MG63 (cell line): ENCODE results near the gene SOD2. TPM values are rescaled to one million over a fixed set of nuclear protein-coding genes. Genes with fewer than 3 reads are reported as not detected.
A peak's percentile ranks its signal among the peaks of the same experiment; 100 is the strongest.
"Not testable (repeated sequence)": the region's sequence is repeated elsewhere in the genome, so short reads cannot be mapped to it uniquely, and the experiment has no call there.

ENCODE experiments used
- DNase-seq: peaks from one replicate; pipeline ENCODE4 v3.0.0-alpha.2; 2020
- H3K27me3 ChIP-seq: fragments of 250-450 bp; sonication (Bioruptor Pico); 2 replicates; pipeline ENCODE4 v1.5.1; 2020; ENCODE audit warnings: mild to moderate bottlenecking, moderate library complexity
- H3K36me3 ChIP-seq: fragments of 250-450 bp; sonication (Bioruptor Pico); 2 replicates; pipeline ENCODE4 v1.5.1; 2020; ENCODE audit warnings: mild to moderate bottlenecking, moderate library complexity
- H3K4me3 ChIP-seq: fragments of 250-450 bp; sonication (Bioruptor Pico); 2 replicates; pipeline ENCODE4 v1.5.1; 2020; ENCODE audit warnings: mild to moderate bottlenecking, moderate library complexity
- H3K9me3 ChIP-seq: fragments of 250-450 bp; sonication (Bioruptor Pico); 2 replicates; pipeline ENCODE4 v1.5.1; 2020; ENCODE audit warnings: mild to moderate bottlenecking, moderate library complexity
- total RNA-seq: library from RNA; depleted of rRNA; stranded (reverse); fragments of >200 nt; shearing (Covaris generic); gene quantifications from 2 replicates; pipeline ENCODE4 v1.2.3, GENCODE V29; 2014; ENCODE audit warnings: low replicate concordance

Gene SOD2
- total RNA-seq, 1 experiment from 2014 or later: 33.0 TPM

DNA sequence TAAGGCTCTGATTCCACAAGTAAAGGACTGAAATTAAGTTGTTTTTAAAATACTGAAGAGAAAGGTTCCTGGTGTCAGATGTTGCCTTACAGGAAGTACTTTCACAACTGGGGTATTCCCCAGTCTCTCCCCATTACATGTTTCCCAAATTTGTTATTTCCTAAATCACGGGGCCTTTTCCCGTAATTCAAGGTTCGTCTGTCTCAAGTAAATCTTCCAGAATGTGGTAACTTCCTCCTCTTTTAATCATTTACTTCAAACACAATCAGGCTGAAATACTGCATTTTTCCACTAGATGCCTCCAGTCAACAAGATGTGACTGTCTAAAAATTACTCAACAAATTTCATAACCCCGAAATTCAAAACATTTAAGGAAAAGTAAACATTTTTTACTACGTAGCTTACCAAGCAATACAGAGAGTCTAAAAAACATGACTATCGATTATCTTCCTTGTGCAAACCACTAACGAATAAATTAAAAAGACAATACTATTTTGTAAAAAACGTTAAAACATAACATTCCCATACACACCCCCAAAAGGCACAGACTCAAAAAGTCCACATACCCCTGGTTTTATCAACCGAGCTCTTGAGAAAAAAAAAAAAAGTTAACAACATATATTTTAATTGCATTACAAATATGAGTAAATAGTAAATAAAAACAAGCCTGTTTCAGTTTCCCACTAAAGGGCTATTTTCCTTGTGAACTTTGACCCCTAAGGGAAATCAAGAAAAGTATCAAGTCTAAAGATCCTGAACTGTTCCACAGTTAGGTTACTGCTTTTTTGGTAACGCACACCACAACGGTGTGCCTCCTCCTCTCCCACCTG is 1.7 kb downstream of the SOD2 start:
- DNase-seq: no peak
- Histone ChIP-seq H3K36me3 (peaks cover 47% of the 10 kb centered on the region), H3K9me3 (no peaks in the 10 kb centered on the region), H3K4me3 (peak overlapping the region; percentile 71), H3K27me3 (no peaks in the 10 kb centered on the region)

GRCh38 chr6:159690135-159690534 is 2.9 kb downstream of the SOD2 start:
- H3K4me3 ChIP-seq, H3K27me3 ChIP-seq, DNase-seq, H3K9me3 ChIP-seq: not testable (repeated sequence)
- H3K36me3 ChIP-seq: peaks cover 57% of the 10 kb centered on the region

- Histone ChIP-seq H3K27me3 (no peaks in the 10 kb centered on the region), H3K36me3 (peaks cover 61% of the 10 kb centered on the region), H3K4me3 (no peak overlapping the region), H3K9me3 (no peaks in the 10 kb centered on the region)
- no peak for DNase-seq
These were observed 4.0 kb downstream of the SOD2 start for GRCh38 chr6:159689001-159689400.

DNA sequence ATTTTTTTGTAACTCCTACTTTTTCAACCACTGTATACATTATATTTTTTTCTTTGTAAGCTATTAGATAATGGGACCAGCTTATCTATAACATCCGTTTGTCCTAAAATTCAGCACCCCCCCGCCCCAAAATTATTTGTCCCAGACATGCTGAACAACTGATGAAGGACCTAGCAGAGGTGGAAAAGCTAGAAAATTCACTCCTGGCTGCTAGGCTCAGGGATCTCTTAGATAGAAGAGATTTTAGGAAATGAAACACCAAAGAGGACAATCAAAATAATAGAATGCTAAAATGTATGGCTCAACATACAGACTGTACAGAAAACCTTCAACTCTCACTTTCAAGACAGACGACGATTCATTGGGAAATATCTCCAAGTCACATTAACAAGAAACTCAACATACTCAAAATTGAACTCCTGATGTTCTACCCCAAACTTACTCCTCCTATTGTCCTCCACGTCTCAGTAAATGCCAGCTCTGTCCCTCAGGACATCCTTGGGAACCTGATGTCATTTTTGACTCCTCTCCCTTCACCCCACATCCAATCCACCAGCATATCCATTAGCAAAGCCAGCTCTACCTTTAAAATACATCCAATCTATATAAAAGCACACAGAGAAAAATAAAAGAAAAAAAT is 4.7 kb downstream of the SOD2 start:
- Histone ChIP-seq H3K4me3 (no peak overlapping the region), H3K36me3 (peaks cover 67% of the 10 kb centered on the region), H3K27me3 (no peaks in the 10 kb centered on the region), H3K9me3 (no peaks in the 10 kb centered on the region)
- DNase-seq: no peak

- Histone ChIP-seq H3K36me3 (peaks cover 68% of the 10 kb centered on the region), H3K27me3 (no peaks in the 10 kb centered on the region), H3K4me3 (no peak overlapping the region), H3K9me3 (no peaks in the 10 kb centered on the region)
- DNase-seq: no peak
These were observed 5.7 kb downstream of the SOD2 start for GRCh38 chr6:159687341-159687740.

GRCh38 chr6:159686703-159687102 is 6.3 kb downstream of the SOD2 start:
- H3K27me3 ChIP-seq: no peaks in the 10 kb centered on the region
- peaks cover 64% of the 10 kb centered on the region for H3K36me3 ChIP-seq
- DNase-seq: no peak
- no peaks in the 10 kb centered on the region for H3K9me3 ChIP-seq
- H3K4me3 ChIP-seq: no peak overlapping the region

DNA sequence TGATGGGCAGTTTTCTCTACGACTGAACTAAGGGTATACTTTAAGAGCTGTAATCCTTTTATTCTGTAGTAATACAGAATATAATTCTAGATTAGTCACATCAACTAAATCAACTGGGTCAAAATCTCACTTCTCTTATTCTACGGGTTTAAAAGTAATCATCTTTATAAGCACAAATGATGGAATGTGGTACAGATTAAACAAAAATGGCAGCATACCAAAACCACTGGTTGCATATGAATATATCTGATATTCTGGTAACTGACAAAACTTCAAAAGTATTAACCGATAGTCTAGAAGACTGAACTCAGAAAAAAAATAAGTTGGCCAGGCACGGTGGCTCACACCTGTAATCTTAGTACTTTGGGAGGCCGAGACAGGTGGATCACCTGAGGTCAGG is 7.0 kb downstream of the SOD2 start:
- Histone ChIP-seq H3K9me3 (no peaks in the 10 kb centered on the region), H3K27me3 (no peaks in the 10 kb centered on the region), H3K4me3 (no peak overlapping the region), H3K36me3 (peaks cover 63% of the 10 kb centered on the region)
- no peak for DNase-seq

GRCh38 chr6:159684013-159684304 is 9.1 kb downstream of the SOD2 start:
- no peaks in the 10 kb centered on the region for H3K9me3 ChIP-seq
- no peak overlapping the region for H3K4me3 ChIP-seq
- no peaks in the 10 kb centered on the region for H3K27me3 ChIP-seq
- peaks cover 58% of the 10 kb centered on the region for H3K36me3 ChIP-seq
- no peak for DNase-seq

GRCh38 chr6:159682810-159683209 is 10.2 kb downstream of the SOD2 start:
- Histone ChIP-seq H3K27me3 (no peaks in the 10 kb centered on the region), H3K9me3 (no peaks in the 10 kb centered on the region), H3K4me3 (no peak overlapping the region), H3K36me3 (peaks cover 60% of the 10 kb centered on the region)
- no peak for DNase-seq

GRCh38 chr6:159682295-159682694 is 10.7 kb downstream of the SOD2 start:
- no peaks in the 10 kb centered on the region for H3K27me3 ChIP-seq
- no peak for DNase-seq
- H3K4me3 ChIP-seq: no peak overlapping the region
- H3K9me3 ChIP-seq: no peaks in the 10 kb centered on the region
- peaks cover 60% of the 10 kb centered on the region for H3K36me3 ChIP-seq

GRCh38 chr6:159681191-159681880 is 11.7 kb downstream of the SOD2 start:
- DNase-seq: no peak
- Histone ChIP-seq H3K4me3 (no peak overlapping the region), H3K36me3 (peaks cover 54% of the 10 kb centered on the region), H3K9me3 (no peaks in the 10 kb centered on the region), H3K27me3 (no peaks in the 10 kb centered on the region)

- Histone ChIP-seq H3K36me3 (peaks cover 44% of the 10 kb centered on the region), H3K27me3 (no peaks in the 10 kb centered on the region), H3K9me3 (no peaks in the 10 kb centered on the region), H3K4me3 (no peak overlapping the region)
- no peak for DNase-seq
These were observed 12.9 kb downstream of the SOD2 start for GRCh38 chr6:159680104-159680503.

GRCh38 chr6:159679091-159680077 is 13.7 kb downstream of the SOD2 start:
- Histone ChIP-seq H3K4me3 (no peak overlapping the region), H3K27me3 (no peaks in the 10 kb centered on the region), H3K9me3 (no peaks in the 10 kb centered on the region), H3K36me3 (peaks cover 44% of the 10 kb centered on the region)
- peak; percentile 70 for DNase-seq

DNA sequence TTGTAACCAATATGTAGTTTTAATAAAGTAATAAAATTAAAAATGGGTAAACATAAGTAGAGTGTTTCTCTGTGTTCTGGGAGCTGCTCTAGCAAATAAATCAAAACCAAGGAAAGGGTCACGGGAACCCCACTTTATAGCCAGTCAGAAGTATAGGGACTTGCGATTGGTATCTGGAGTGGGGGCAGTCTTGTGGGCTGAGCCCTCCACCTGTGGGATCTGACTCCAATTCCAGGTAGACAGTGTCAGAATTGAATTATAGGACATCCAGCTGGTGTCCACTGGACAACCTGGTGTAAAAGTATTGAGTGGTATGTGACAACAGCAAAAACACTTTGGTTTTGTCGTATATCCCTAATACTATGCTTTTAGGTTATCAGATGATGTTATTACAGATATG is 14.5 kb downstream of the SOD2 start:
- Histone ChIP-seq H3K9me3 (no peaks in the 10 kb centered on the region), H3K27me3 (no peaks in the 10 kb centered on the region), H3K4me3 (no peak overlapping the region), H3K36me3 (peaks cover 36% of the 10 kb centered on the region)
- DNase-seq: no peak

- Histone ChIP-seq H3K9me3 (no peaks in the 10 kb centered on the region), H3K36me3 (peaks cover 31% of the 10 kb centered on the region), H3K27me3 (no peaks in the 10 kb centered on the region), H3K4me3 (no peak overlapping the region)
- no peak for DNase-seq
These were observed 15.4 kb downstream of the SOD2 start for GRCh38 chr6:159677506-159678165.

GRCh38 chr6:159676890-159677505 is 16.0 kb downstream of the SOD2 start:
- H3K27me3 ChIP-seq: no peaks in the 10 kb centered on the region
- H3K4me3 ChIP-seq: no peak overlapping the region
- DNase-seq: no peak
- H3K9me3 ChIP-seq: no peaks in the 10 kb centered on the region
- peaks cover 31% of the 10 kb centered on the region for H3K36me3 ChIP-seq
